GM19324 (cell line): ENCODE measurements around the gene STUM.
"Not testable (repeated sequence)": the region's sequence is repeated elsewhere in the genome, so short reads cannot be mapped to it uniquely, and the experiment has no call there.

Source experiments
- ATAC-seq: cut with Tn5 transposase; IDR thresholded peaks from one replicate; pipeline ENCODE4 v1.9.1; 2021; ENCODE audit warnings: mild to moderate bottlenecking, moderate library complexity; ENCODE audit not compliant: unreplicated experiment, low FRiP score

STUM gene

GRCh38 chr1:226635456-226635941 lies 86.9 kb downstream of the STUM start:
- no peak for ATAC-seq

GRCh38 chr1:226636847-226637096 lies 88.2 kb downstream of the STUM start:
- ATAC-seq, result no peak

- no peak for ATAC-seq
These were observed 88.8 kb downstream of the STUM start for GRCh38 chr1:226637147-226637935.

- ATAC-seq, result no peak
These were observed 89.5 kb downstream of the STUM start for GRCh38 chr1:226638001-226638601.

- no peak for ATAC-seq
These were observed 90.0 kb downstream of the STUM start for GRCh38 chr1:226638608-226639007.

GRCh38 chr1:226639206-226639605 lies 90.6 kb downstream of the STUM start:
- ATAC-seq, result not testable (repeated sequence)

- ATAC-seq, result no peak
These were observed 91.1 kb downstream of the STUM start for GRCh38 chr1:226639631-226640061.

- ATAC-seq, result no peak
These were observed 92.0 kb downstream of the STUM start for GRCh38 chr1:226640321-226641136.

- no peak for ATAC-seq
These were observed 93.2 kb downstream of the STUM start for GRCh38 chr1:226641671-226642231.

- ATAC-seq, result no peak
These were observed 93.9 kb downstream of the STUM start for GRCh38 chr1:226642421-226642820.

GRCh38 chr1:226643177-226643576 lies 94.6 kb downstream of the STUM start:
- no peak for ATAC-seq

- peak; percentile 15 for ATAC-seq
These were observed 95.3 kb downstream of the STUM start for GRCh38 chr1:226643611-226644540.

- no peak for ATAC-seq
These were observed 96.1 kb downstream of the STUM start for GRCh38 chr1:226644541-226645176.

- no peak for ATAC-seq
These were observed 96.9 kb downstream of the STUM start for GRCh38 chr1:226645279-226645976.

GRCh38 chr1:226646026-226646869 lies 97.7 kb downstream of the STUM start:
- no peak for ATAC-seq

- ATAC-seq, result no peak
These were observed 98.4 kb downstream of the STUM start for GRCh38 chr1:226646870-226647449.

GRCh38 chr1:226647719-226648118 lies 99.2 kb downstream of the STUM start:
- ATAC-seq, result no peak

- no peak for ATAC-seq
These were observed 99.9 kb downstream of the STUM start for GRCh38 chr1:226648421-226648820.
